K562 (cell line): Measurements from ENCODE around the gene BCKDK. TPM values are rescaled to one million over a fixed set of nuclear protein-coding genes. Genes with fewer than 3 reads are reported as not detected.

Source experiments
- ATAC-seq: fragments of 200-7000 bp; cut with Tn5 transposase; 3 replicates; pipeline ENCODE4 v1.9.1; 2020; ENCODE audit warnings: moderate library complexity
- BruUV-seq: library from RNA; stranded (reverse); fragments of 400-500 nt; replicated peaks from 2 replicates; lab custom pipeline; 2021; lab: Mats Ljungman, UMichigan
- CTCF ChIA-PET: fragments of 300-600 bp; formaldehyde crosslinking; extraction: SDS; loops from one replicate; lab custom pipeline; 2021; ENCODE audit warnings: low intra/inter-chr PET ratio; lab: Yijun Ruan, JAX
- POLR2A ChIA-PET: fragments of 300-600, 350-650 bp; sonication (Branson Sonifier 250); formaldehyde crosslinking; extraction: SDS; loops from one replicate; lab custom pipeline; 2021; ENCODE audit warnings: antibody characterized with exemption, inconsistent platforms; lab: Yijun Ruan, JAX
- DNase-seq, 4 experiments: peaks; one replicate each; pipeline versions ENCODE4 v3.0.0 to v3.0.0-alpha.2; 2011 to 2018; ENCODE audit warnings: low spot score in 3 of 4, mixed read lengths in 3 of 4; ENCODE audit errors: extremely low read depth in 1 of 4
- FAIRE-seq: peaks from 2 replicates; lab custom pipeline; 2011; peaks lifted over from hg19 to GRCh38; lab: Jason Lieb, UNC
- H2AFZ ChIP-seq: 2 replicates; pipeline ENCODE4 v1.6.0; 2011; ENCODE audit warnings: low read depth, low read length, control low read depth, inconsistent platforms
- H3K27ac ChIP-seq: fragments of 200-600 bp; 3 replicates; pipeline ENCODE4 v1.8.0; 2011; ENCODE audit warnings: low read depth, mild to moderate bottlenecking, control low read depth, inconsistent platforms, low read length, moderate library complexity, mixed read lengths; ENCODE audit errors: extremely low read depth
- H3K27me3 ChIP-seq, 2 experiments: fragments of 300-600 bp in 1 of 2; 2 replicates in 1 of 2; 3 replicates in 1 of 2; pipeline versions ENCODE4 v1.6.0 to v1.8.0; 2011; ENCODE audit warnings: inconsistent platforms in 2 of 2, low read length in 2 of 2, mild to moderate bottlenecking in 1 of 2, mixed read lengths in 1 of 2, moderate library complexity in 1 of 2; ENCODE audit not compliant: control insufficient read depth in 2 of 2, insufficient read depth in 2 of 2
- H3K36me3 ChIP-seq: fragments of 300-600 bp; 3 replicates; pipeline ENCODE4 v1.8.0; 2011; ENCODE audit warnings: mild to moderate bottlenecking, low read length, inconsistent platforms; ENCODE audit not compliant: control insufficient read depth, insufficient read depth
- H3K4me1 ChIP-seq, 2 experiments: fragments of 200-600 bp in 1 of 2; replicated peaks in 1 of 2; 2 replicates in 1 of 2; 3 replicates in 1 of 2; pipeline versions ENCODE4 v1.5.1 to v1.8.0; 2011; ENCODE audit warnings: inconsistent platforms in 2 of 2, low read length in 2 of 2, mild to moderate bottlenecking in 1 of 2, mixed read lengths in 1 of 2, moderate library complexity in 1 of 2; ENCODE audit not compliant: control insufficient read depth in 2 of 2, insufficient read depth in 2 of 2
- H3K4me2 ChIP-seq: 2 replicates; pipeline ENCODE4 v1.6.1; 2011; ENCODE audit warnings: low read length, control low read depth, inconsistent platforms, mixed read lengths; ENCODE audit not compliant: insufficient read depth
- H3K4me3 ChIP-seq: fragments of 200-600 bp; sonication (generic), shearing (Covaris generic); 2 replicates; pipeline ENCODE4 v1.5.1; 2016; ENCODE audit warnings: control low read depth, inconsistent platforms
- H3K79me2 ChIP-seq: fragments of 200-600 bp; 3 replicates; pipeline ENCODE4 v1.8.0; 2011; ENCODE audit warnings: low read length, inconsistent platforms; ENCODE audit not compliant: control insufficient read depth, insufficient read depth
- H3K9ac ChIP-seq, 2 experiments: 2 replicates each; pipeline versions ENCODE4 v1.6.0 to v1.6.1; 2011; ENCODE audit warnings: low read depth in 2 of 2, low read length in 2 of 2, control low read depth in 1 of 2, inconsistent platforms in 1 of 2, mild to moderate bottlenecking in 1 of 2, mixed read lengths in 1 of 2; ENCODE audit not compliant: insufficient read depth in 1 of 2
- H3K9me1 ChIP-seq: one replicate; pipeline ENCODE4 v1.6.0; 2011; ENCODE audit warnings: inconsistent platforms, mild to moderate bottlenecking, low read length, moderate library complexity; ENCODE audit not compliant: control insufficient read depth, insufficient read depth
- H3K9me3 ChIP-seq: replicated peaks from 2 replicates; pipeline ENCODE4 v1.5.1; 2011; ENCODE audit warnings: low read depth, low read length, inconsistent platforms; ENCODE audit not compliant: control insufficient read depth, insufficient read depth
- H4K20me1 ChIP-seq: replicated peaks from 2 replicates; pipeline ENCODE4 v1.6.1; 2011; ENCODE audit warnings: low read length, inconsistent platforms, mixed read lengths; ENCODE audit not compliant: control insufficient read depth, insufficient read depth
- MAZ ChIP-seq, 2 experiments: fragments of 450-650 bp in 1 of 2; sonication (generic) in 1 of 2; formaldehyde crosslinking; IDR thresholded peaks in 1 of 2; conservative IDR thresholded peaks in 1 of 2; 2 replicates each; pipeline versions ENCODE4 v1.4.0 to v1.5.0; 2020; ENCODE audit warnings: mild to moderate bottlenecking in 1 of 2, missing genetic modification reagents in 1 of 2
- MTF1 ChIP-seq: fragments of 250-450 bp; sonication (Bioruptor Pico); IDR thresholded peaks from 2 replicates; pipeline ENCODE4 v1.9.0; 2021; ENCODE audit warnings: moderate library complexity, mild to moderate bottlenecking, inconsistent platforms, borderline replicate concordance
- PRMT5 ChIP-seq: sonication (generic); formaldehyde crosslinking; IDR thresholded peaks from 2 replicates; pipeline ENCODE4 v1.5.0; 2020; ENCODE audit warnings: missing genetic modification reagents
- RBFOX2 ChIP-seq: fragments of 200-400 bp; formaldehyde crosslinking; IDR thresholded peaks from 2 replicates; pipeline ENCODE4 v1.6.1; 2017; ENCODE audit warnings: low read depth, mild to moderate bottlenecking, low read length, moderate library complexity
- ZC3H11A ChIP-seq: IDR thresholded peaks from 2 replicates; pipeline ENCODE4 v1.6.1; 2012; ENCODE audit warnings: low read depth, low read length, improper control_type of control experiment
- WGBS: fragments of 100-300 bp; shearing (Covaris generic); methylation state at CpG from one replicate; pipeline ENCODE4 v1.1.6; 2016; ENCODE audit warnings: low coverage, mixed read lengths; ENCODE audit not compliant: insufficient coverage; ENCODE audit errors: missing lambda C conversion rate; 5-methylcytosine and 5-hydroxymethylcytosine counted together
- in situ Hi-C: fragments of 300-500 bp; cut with MboI; formaldehyde crosslinking; loops from 4 replicates; pipeline ENCODE4 v1.15.0; 2018; ENCODE audit warnings: inconsistent platforms, mixed read lengths
- intact Hi-C: fragments of 100-400 bp; cut with micrococcal nuclease; formaldehyde crosslinking; loops from 2 replicates; pipeline ENCODE4 v1.14.2; 2022
- polyA plus RNA-seq, 8 experiments: library from polyadenylated mRNA; depleted of rRNA in 4 of 8; stranded (reverse) in 5 of 8; unstranded in 3 of 8; fragments of >200 nt; fragmentation: Nextera tagmentation in 2 of 8; fragmentation: Illumina TruSeq in 1 of 8; extraction: Ambion mirVana in 2 of 8; extraction: Trizol in 1 of 8; gene quantifications; 2 replicates each; pipeline versions ENCODE4 v1.2.1 to v1.2.3, GENCODE V29; 2011 to 2014; ENCODE audit warnings: inconsistent platforms in 1 of 8, missing spikeins in 1 of 8
- total RNA-seq, 7 experiments: library from RNA; depleted of rRNA in 6 of 7; stranded (reverse); fragments of >200 nt in 6 of 7; fragmentation: Illumina TruSeq in 2 of 7; extraction: Trizol in 2 of 7; gene quantifications; 2 replicates each; pipeline versions ENCODE4 v1.2.1 to v1.2.3, GENCODE V29; 2011 to 2021; ENCODE audit warnings: low replicate concordance in 1 of 7

The BCKDK gene
- total and polyA plus RNA-seq, 9 of the 15 experiments (the other 6 are each of a cell fraction or from before 2014, with no cell fraction given) = 0.58 to 34.8 (median 13.1) TPM

GRCh38 chr16:31110106-31111034, 2.2 kb downstream of the BCKDK start:
- H3K79me2 ChIP-seq = peaks cover 13% of the 10 kb centered on the region
- H3K4me1 ChIP-seq = peaks cover 8 to 36% of the 10 kb centered on the region in 2 experiments
- H3K4me3 ChIP-seq = no peak overlapping the region
- BruUV-seq = no TSS peak
- 91% methylated on average over 22 of the region's 26 CpGs for WGBS
- CTCF ChIA-PET = no interaction called here
- H3K27ac ChIP-seq = no peak overlapping the region
- no peak overlapping the region for H2AFZ ChIP-seq
- no peak overlapping the region for H3K4me2 ChIP-seq
- DNase-seq (no peak), ATAC-seq (no peak), FAIRE-seq (no peak)
- TF ChIP-seq MTF1 (CRISPR knock-in tag) = no peak
- TF ChIP-seq MAZ (CRISPR knock-in tag; conservative IDR thresholded peaks at IDR 0.05 in 1 of 2, IDR thresholded peaks at IDR 0.05 in 1 of 2) = no peak
- TF ChIP-seq ZC3H11A = no peak
- TF ChIP-seq RBFOX2 = 0 out of 2 replicates have a peak, but pooled peaks have one; percentile 10
- TF ChIP-seq PRMT5 (CRISPR knock-in tag) = 0 out of 2 replicates have a peak, but pooled peaks have one; percentile 29
- H3K9me1 ChIP-seq = no peaks in the 10 kb centered on the region
- in situ Hi-C loops (no loop called here), intact Hi-C loops (no loop called here)
- peaks cover 46% of the 10 kb centered on the region; the same call in 2 of the 3 replicates for H3K36me3 ChIP-seq
- H3K9me3 ChIP-seq = no peaks in the 10 kb centered on the region
- POLR2A ChIA-PET = interaction anchor here (0.6 to 1.1 kb wide), 3 partner anchors 25 to 91 kb away, joined by 3 read pairs; no protein-coding TSS in a partner anchor
- no peaks in the 10 kb centered on the region for H3K27me3 ChIP-seq
- peak overlapping the region in 1 of 2 experiments; percentile 36; a peak in 2 of 4 replicates for H3K9ac ChIP-seq
- no peaks in the 10 kb centered on the region; the same call in 1 of the 2 replicates for H4K20me1 ChIP-seq
